ENCODE data around the gene COL25A1.
"Not testable (repeated sequence)": the region's sequence is repeated elsewhere in the genome, so short reads cannot be mapped to it uniquely, and the experiment has no call there.

Gene COL25A1

GRCh38 chr4:108950158-108950915, 352.1 kb downstream of the COL25A1 start:
- Mint-ChIP-seq H3K4me3 (no peak overlapping the region), H3K27ac (no peak overlapping the region), H3K27me3 (no peaks in the 10 kb centered on the region), H3K4me1 (no peaks in the 10 kb centered on the region), H3K36me3 (no peaks in the 10 kb centered on the region), H3K9me3 (no peaks in the 10 kb centered on the region)

- Mint-ChIP-seq H3K27ac (no peak overlapping the region), H3K27me3 (no peaks in the 10 kb centered on the region), H3K4me1 (no peaks in the 10 kb centered on the region), H3K4me3 (no peak overlapping the region), H3K36me3 (no peaks in the 10 kb centered on the region), H3K9me3 (no peaks in the 10 kb centered on the region)
These were observed 354.9 kb downstream of the COL25A1 start for GRCh38 chr4:108947526-108947925.

DNA sequence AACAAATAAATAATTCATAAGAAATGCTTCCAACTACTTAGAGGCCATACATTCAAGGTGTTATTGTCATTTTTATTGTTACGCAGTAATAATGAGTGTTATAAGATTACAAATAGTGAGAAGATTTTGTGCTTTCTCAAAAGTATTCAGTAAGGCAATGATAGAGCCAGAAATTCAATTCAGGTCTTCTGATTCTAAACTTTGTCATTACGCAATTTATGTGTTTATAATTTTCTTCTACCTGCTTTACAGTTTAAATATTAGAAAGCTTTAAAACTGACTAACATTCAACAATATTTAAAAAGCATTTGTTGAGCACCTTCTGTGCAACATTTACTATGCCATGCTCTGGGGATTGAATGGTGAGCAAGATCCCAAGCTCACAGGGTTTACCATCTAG, 356.2 kb downstream of the COL25A1 start:
- Mint-ChIP-seq H3K27ac (no peak overlapping the region), H3K4me3 (no peak overlapping the region), H3K27me3 (no peaks in the 10 kb centered on the region), H3K36me3 (no peaks in the 10 kb centered on the region), H3K4me1 (no peaks in the 10 kb centered on the region), H3K9me3 (no peaks in the 10 kb centered on the region)

- no peaks in the 10 kb centered on the region for H3K4me1 Mint-ChIP-seq
- H3K4me3 Mint-ChIP-seq: no peak overlapping the region
- no peaks in the 10 kb centered on the region for H3K36me3 Mint-ChIP-seq
- H3K27me3 Mint-ChIP-seq: no peaks in the 10 kb centered on the region
- no peak overlapping the region for H3K27ac Mint-ChIP-seq
- no peaks in the 10 kb centered on the region for H3K9me3 Mint-ChIP-seq
These were observed 358.4 kb downstream of the COL25A1 start for GRCh38 chr4:108943976-108944591.

DNA sequence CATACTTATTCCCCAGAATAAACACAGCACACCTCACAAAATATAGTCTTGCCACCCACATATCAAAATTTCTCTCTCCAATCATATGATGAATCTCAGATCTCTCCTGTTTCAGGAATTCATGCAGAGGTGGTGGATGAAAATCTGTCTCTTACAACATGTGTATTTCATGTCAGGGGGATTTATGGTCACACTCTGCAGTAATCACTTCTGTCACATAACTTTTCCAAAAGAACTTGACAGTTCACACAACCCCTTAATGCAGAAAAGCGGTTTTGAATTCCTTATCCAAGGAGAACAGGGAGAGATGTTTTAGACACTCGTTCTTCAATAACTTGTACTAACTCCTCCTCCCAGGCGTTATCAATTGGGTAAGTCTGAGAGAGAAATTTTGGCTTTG, 359.1 kb downstream of the COL25A1 start:
- Mint-ChIP-seq H3K4me1 (no peaks in the 10 kb centered on the region), H3K4me3 (no peak overlapping the region), H3K9me3 (no peaks in the 10 kb centered on the region), H3K27me3 (no peaks in the 10 kb centered on the region), H3K36me3 (no peaks in the 10 kb centered on the region), H3K27ac (no peak overlapping the region)

DNA sequence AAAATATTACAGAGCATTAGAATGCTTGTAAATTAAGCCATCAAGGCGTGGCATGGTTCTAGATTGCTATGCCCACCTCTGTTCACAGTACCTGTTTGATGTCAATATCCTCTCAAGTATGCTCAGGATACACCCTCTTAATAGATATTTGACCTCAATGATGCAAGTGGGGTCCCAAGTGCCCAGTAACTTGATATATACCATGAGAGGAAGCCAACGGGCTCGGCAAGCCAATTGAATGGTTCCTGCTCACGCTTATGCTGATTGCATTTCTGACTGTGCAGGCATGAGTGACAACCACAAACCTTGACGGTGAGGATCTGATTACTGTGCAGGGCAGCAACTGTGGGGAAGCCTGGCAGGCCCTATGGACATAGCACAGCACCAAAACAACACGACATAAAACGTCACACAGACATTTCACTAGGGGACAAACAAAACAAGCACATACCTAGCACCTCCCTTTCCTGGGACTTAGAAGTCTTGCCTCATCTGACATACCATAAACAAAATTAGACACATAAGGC, 360.5 kb downstream of the COL25A1 start:
- H3K27me3 Mint-ChIP-seq: no peaks in the 10 kb centered on the region
- no peaks in the 10 kb centered on the region for H3K36me3 Mint-ChIP-seq
- no peaks in the 10 kb centered on the region for H3K9me3 Mint-ChIP-seq
- no peak overlapping the region for H3K4me3 Mint-ChIP-seq
- no peak overlapping the region for H3K27ac Mint-ChIP-seq
- no peaks in the 10 kb centered on the region for H3K4me1 Mint-ChIP-seq

DNA sequence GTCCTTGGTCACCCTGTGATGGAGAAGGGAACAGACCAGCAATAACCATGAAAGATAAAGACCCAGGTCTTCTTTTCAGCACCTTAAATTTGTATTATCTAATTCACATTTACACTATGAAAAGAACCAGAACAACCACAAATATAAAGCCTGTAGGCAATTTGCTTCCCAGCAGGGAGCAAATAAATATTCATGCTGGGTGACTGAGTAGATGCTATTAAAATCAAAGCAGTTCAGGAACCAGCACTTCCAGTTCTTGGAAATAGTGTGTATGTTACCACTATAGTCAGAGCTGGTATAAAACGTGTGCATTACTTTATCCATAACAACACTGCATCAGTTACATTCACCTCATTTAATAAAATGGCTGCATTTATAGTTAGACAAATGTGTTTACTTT, 361.8 kb downstream of the COL25A1 start:
- no peaks in the 10 kb centered on the region for H3K4me1 Mint-ChIP-seq
- no peaks in the 10 kb centered on the region for H3K9me3 Mint-ChIP-seq
- no peaks in the 10 kb centered on the region for H3K36me3 Mint-ChIP-seq
- no peaks in the 10 kb centered on the region for H3K27me3 Mint-ChIP-seq
- no peak overlapping the region for H3K4me3 Mint-ChIP-seq
- H3K27ac Mint-ChIP-seq: no peak overlapping the region

DNA sequence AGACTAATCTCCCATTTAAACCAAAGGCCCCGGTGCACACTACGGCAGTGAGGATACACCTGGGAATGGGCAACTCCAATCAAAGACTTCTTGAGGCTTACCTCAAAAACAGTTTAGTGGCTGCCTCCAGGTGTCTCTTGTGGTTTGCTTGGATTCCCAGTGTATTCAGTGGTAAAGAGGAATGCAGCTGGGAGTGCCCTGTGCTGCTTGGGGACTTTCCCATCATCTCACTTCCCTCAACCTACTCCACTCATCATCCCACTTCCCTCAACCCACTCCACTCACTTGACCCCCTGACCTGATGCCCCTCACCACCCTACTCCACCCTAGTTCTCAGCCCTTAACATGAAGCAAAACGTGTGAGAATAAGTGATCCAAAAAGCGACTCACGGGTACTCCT, 362.3 kb downstream of the COL25A1 start:
- H3K4me1 Mint-ChIP-seq: no peaks in the 10 kb centered on the region
- no peak overlapping the region for H3K27ac Mint-ChIP-seq
- no peak overlapping the region for H3K4me3 Mint-ChIP-seq
- no peaks in the 10 kb centered on the region for H3K27me3 Mint-ChIP-seq
- no peaks in the 10 kb centered on the region for H3K36me3 Mint-ChIP-seq
- H3K9me3 Mint-ChIP-seq: no peaks in the 10 kb centered on the region

GRCh38 chr4:108937066-108937465, 365.4 kb downstream of the COL25A1 start:
- Mint-ChIP-seq H3K4me1 (no peaks in the 10 kb centered on the region), H3K9me3 (no peaks in the 10 kb centered on the region), H3K36me3 (no peaks in the 10 kb centered on the region), H3K27me3 (peaks cover 2% of the 10 kb centered on the region), H3K4me3 (no peak overlapping the region), H3K27ac (no peak overlapping the region)

DNA sequence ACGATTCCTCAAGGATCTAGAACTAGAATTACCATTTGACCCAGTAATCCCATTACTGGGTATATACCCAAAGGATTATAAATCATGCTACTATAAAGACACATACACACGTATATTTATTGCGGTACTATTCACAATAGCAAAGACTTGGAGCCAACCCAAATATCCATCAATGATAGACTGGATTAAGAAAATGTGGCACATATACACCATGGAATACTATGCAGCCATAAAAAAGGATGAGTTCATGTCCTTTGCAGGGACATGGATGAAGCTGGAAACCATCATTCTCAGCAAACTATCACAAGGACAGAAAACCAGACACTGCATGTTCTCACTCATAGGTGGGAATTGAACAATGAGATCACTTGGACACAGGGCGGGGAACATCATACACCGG, 368.5 kb downstream of the COL25A1 start:
- not testable (repeated sequence) for H3K4me3 Mint-ChIP-seq, H3K4me1 Mint-ChIP-seq, H3K9me3 Mint-ChIP-seq, H3K27me3 Mint-ChIP-seq, H3K36me3 Mint-ChIP-seq, H3K27ac Mint-ChIP-seq

DNA sequence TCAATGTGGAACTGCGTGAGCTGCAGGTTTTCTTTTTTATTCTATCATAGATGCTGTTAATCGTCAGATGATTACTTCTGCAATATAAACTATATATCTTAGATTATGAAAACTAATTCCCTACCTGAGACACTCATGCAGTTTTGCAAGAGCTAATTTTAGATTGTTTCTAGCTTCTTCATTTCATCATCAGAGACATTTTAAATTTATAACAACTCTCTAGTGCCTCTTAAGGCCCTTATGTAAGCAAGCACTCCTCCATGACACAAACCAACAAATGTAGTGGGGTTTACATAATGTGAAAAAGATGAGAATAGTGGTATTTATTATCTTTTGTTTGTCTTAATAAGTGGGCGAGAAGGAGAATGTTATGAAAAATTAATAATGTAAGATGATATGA, 369.4 kb downstream of the COL25A1 start:
- Mint-ChIP-seq H3K36me3 (no peaks in the 10 kb centered on the region), H3K27me3 (peaks cover 2% of the 10 kb centered on the region), H3K9me3 (no peaks in the 10 kb centered on the region), H3K4me1 (no peaks in the 10 kb centered on the region), H3K27ac (no peak overlapping the region), H3K4me3 (no peak overlapping the region)

- Mint-ChIP-seq H3K27me3 (peaks cover 2% of the 10 kb centered on the region), H3K4me1 (no peaks in the 10 kb centered on the region), H3K36me3 (no peaks in the 10 kb centered on the region), H3K9me3 (no peaks in the 10 kb centered on the region), H3K27ac (no peak overlapping the region), H3K4me3 (no peak overlapping the region)
These were observed 370.5 kb downstream of the COL25A1 start for GRCh38 chr4:108931926-108932325.

- Mint-ChIP-seq H3K27me3 (peaks cover 2% of the 10 kb centered on the region), H3K4me1 (no peaks in the 10 kb centered on the region), H3K4me3 (no peak overlapping the region), H3K36me3 (no peaks in the 10 kb centered on the region), H3K27ac (no peak overlapping the region), H3K9me3 (no peaks in the 10 kb centered on the region)
These were observed 372.3 kb downstream of the COL25A1 start for GRCh38 chr4:108930186-108930585.

- no peak overlapping the region for H3K27ac Mint-ChIP-seq
- no peaks in the 10 kb centered on the region for H3K36me3 Mint-ChIP-seq
- no peaks in the 10 kb centered on the region for H3K27me3 Mint-ChIP-seq
- H3K9me3 Mint-ChIP-seq: no peaks in the 10 kb centered on the region
- H3K4me1 Mint-ChIP-seq: peaks cover 2% of the 10 kb centered on the region
- no peak overlapping the region for H3K4me3 Mint-ChIP-seq
These were observed 375.7 kb downstream of the COL25A1 start for GRCh38 chr4:108926781-108927180.

DNA sequence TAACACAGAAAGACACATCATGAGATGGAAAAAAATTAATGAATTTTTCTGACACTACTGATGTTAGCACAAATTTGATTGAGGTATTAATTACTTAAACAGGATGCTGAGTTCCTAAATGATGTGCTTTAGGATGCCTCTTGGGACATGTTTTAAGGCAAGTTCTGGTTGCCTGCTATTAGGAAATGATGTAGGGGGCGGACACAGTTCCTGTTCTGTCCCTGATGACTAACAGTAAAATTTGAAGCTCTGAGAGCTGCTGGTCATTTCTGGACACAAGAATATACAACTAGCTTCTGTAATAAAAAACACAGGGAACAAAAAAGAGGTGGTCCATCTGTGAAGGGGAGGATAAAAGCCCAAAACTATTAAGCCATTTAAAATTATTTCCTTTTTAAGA, 376.4 kb downstream of the COL25A1 start:
- H3K27ac Mint-ChIP-seq: no peak overlapping the region
- H3K4me3 Mint-ChIP-seq: no peak overlapping the region
- no peaks in the 10 kb centered on the region for H3K9me3 Mint-ChIP-seq
- no peaks in the 10 kb centered on the region for H3K36me3 Mint-ChIP-seq
- H3K4me1 Mint-ChIP-seq: peaks cover 3% of the 10 kb centered on the region
- no peaks in the 10 kb centered on the region for H3K27me3 Mint-ChIP-seq

- Mint-ChIP-seq H3K4me3 (no peak overlapping the region), H3K27me3 (no peaks in the 10 kb centered on the region), H3K27ac (no peak overlapping the region), H3K4me1 (peaks cover 3% of the 10 kb centered on the region), H3K9me3 (no peaks in the 10 kb centered on the region), H3K36me3 (no peaks in the 10 kb centered on the region)
These were observed 380.3 kb downstream of the COL25A1 start for GRCh38 chr4:108922191-108922590.

Data from activated naive CD4-positive, alpha-beta T cell treated with anti-CD3 and anti-CD28 coated beads, Interleukin-2, amount 50 U/mL, for 24 hours (primary cell).